Liver (tissue), 9 donors: ENCODE measurements around the gene RSPH6A. TPM values are rescaled to one million over a fixed set of nuclear protein-coding genes. Genes with fewer than 3 reads are reported as not detected.
A peak's percentile ranks its signal among the peaks of the same experiment; 100 is the strongest.

ENCODE experiments used
- DNase-seq: peaks from one replicate; pipeline ENCODE4 v3.0.0-alpha.2; 2017; ENCODE audit warnings: low spot score
- H3K27ac ChIP-seq, 2 donors: one replicate each; pipeline ENCODE4 v1.7.0; 2013; ENCODE audit warnings: inconsistent platforms in 2 of 2, low read length in 2 of 2, control low read depth in 1 of 2, low read depth in 1 of 2, mild to moderate bottlenecking in 1 of 2
- H3K27me3 ChIP-seq, 4 donors: one replicate each; pipeline versions ENCODE4 v1.6.1 to v1.7.0; 2013; ENCODE audit warnings: low read length in 3 of 4, inconsistent platforms in 1 of 4, mild to moderate bottlenecking in 1 of 4, moderate library complexity in 1 of 4; ENCODE audit not compliant: control insufficient read depth in 4 of 4, insufficient read depth in 4 of 4
- H3K36me3 ChIP-seq, 4 donors: one replicate each; pipeline versions ENCODE4 v1.6.1 to v1.7.0; 2013; ENCODE audit warnings: low read length in 3 of 4, mild to moderate bottlenecking in 3 of 4, low read depth in 1 of 4, moderate library complexity in 1 of 4; ENCODE audit not compliant: control insufficient read depth in 4 of 4, insufficient read depth in 3 of 4
- H3K4me1 ChIP-seq, 4 donors: one replicate each; pipeline versions ENCODE4 v1.6.1 to v1.7.0; 2013; ENCODE audit warnings: low read length in 3 of 4, mild to moderate bottlenecking in 3 of 4, moderate library complexity in 1 of 4; ENCODE audit not compliant: control insufficient read depth in 4 of 4, insufficient read depth in 4 of 4
- H3K4me3 ChIP-seq, 3 donors: one replicate each; pipeline versions ENCODE4 v1.6.1 to v1.7.0; 2013; ENCODE audit warnings: low read length in 3 of 3, control low read depth in 1 of 3, low read depth in 1 of 3, mild to moderate bottlenecking in 1 of 3
- H3K9ac ChIP-seq, 2 donors: one replicate each; pipeline ENCODE4 v1.7.0; 2013; ENCODE audit warnings: low read length in 2 of 2, mild to moderate bottlenecking in 2 of 2, moderate library complexity in 2 of 2, control low read depth in 1 of 2, low read depth in 1 of 2
- H3K9me3 ChIP-seq, 4 donors: one replicate each; pipeline versions ENCODE4 v1.6.1 to v1.7.0; 2013; ENCODE audit warnings: low read length in 3 of 4; ENCODE audit not compliant: control insufficient read depth in 4 of 4
- CTCF ChIP-seq: fragments of 150-350 bp; IDR thresholded peaks from 2 replicates; pipeline ENCODE4 v1.5.1; 2017; ENCODE audit warnings: improper control_type of control experiment, low read depth, low read length; ENCODE audit not compliant: missing input control
- EGR1 ChIP-seq, 2 donors: IDR thresholded peaks; 2 replicates each; pipeline ENCODE4 v1.6.1; 2016 to 2018; ENCODE audit warnings: antibody characterized with exemption in 2 of 2, low read depth in 2 of 2
- FOXA1 ChIP-seq: IDR thresholded peaks from 2 replicates; pipeline ENCODE4 v1.6.1; 2016; ENCODE audit warnings: antibody characterized with exemption
- HNF4A ChIP-seq, 2 donors: conservative IDR thresholded peaks; 2 replicates each; pipeline ENCODE4 v1.6.1; 2016; ENCODE audit warnings: antibody characterized with exemption in 2 of 2, mild to moderate bottlenecking in 2 of 2
- JUND ChIP-seq, 2 donors: IDR thresholded peaks; 2 replicates each; pipeline ENCODE4 v1.6.1; 2016; ENCODE audit warnings: antibody characterized with exemption in 2 of 2
- REST ChIP-seq: IDR thresholded peaks from 2 replicates; pipeline ENCODE4 v1.6.1; 2016; ENCODE audit warnings: antibody characterized with exemption, mild to moderate bottlenecking
- RXRA ChIP-seq, 2 donors: IDR thresholded peaks; 2 replicates each; pipeline ENCODE4 v1.6.1; 2017 to 2018; ENCODE audit warnings: antibody characterized with exemption in 2 of 2, mild to moderate bottlenecking in 1 of 2
- SP1 ChIP-seq: IDR thresholded peaks from 2 replicates; pipeline ENCODE4 v1.6.1; 2018; ENCODE audit warnings: antibody characterized with exemption, mild to moderate bottlenecking
- YY1 ChIP-seq: IDR thresholded peaks from 2 replicates; pipeline ENCODE4 v1.6.1; 2016; ENCODE audit warnings: antibody characterized with exemption, mild to moderate bottlenecking
- WGBS: extraction: QIAGEN DNeasy Blood & Tissue Kit; methylation state at CpG from one replicate; pipeline ENCODE4 v1.1.7; 2013; 5-methylcytosine and 5-hydroxymethylcytosine counted together
- polyA plus RNA-seq, 2 donors: library from polyadenylated mRNA; stranded (reverse) in 1 of 2; unstranded in 1 of 2; fragments of 200-250 nt in 1 of 2; fragments of >200 nt in 1 of 2; fragmentation: Nextera tagmentation in 1 of 2; extraction: Ambion mirVana in 1 of 2; gene quantifications; one replicate each; pipeline versions ENCODE4 v1.2.1 to v1.2.3, GENCODE V29; 2013 to 2015
- total RNA-seq, 2 donors: library from RNA; depleted of rRNA; stranded (reverse); fragments of >200 nt; gene quantifications; one replicate each; pipeline ENCODE4 v1.2.3, GENCODE V29; 2014
- donor health status: healthy.
- donor health status: healthy.
- donor health status: healthy.
- donor health status: healthy.
- donor health status: healthy.

The RSPH6A gene
- total and polyA plus RNA-seq, 4 donors, result 0.08 TPM; not detected in 3

GRCh38 chr19:45862271-45862563, 47.1 kb upstream of the RSPH6A start:
- DNase-seq, result no peak
- H3K4me1 ChIP-seq, result peaks cover 4 to 44% (median 29%) of the 10 kb centered on the region in 4 donors
- H3K4me3 ChIP-seq, result peak overlapping the region; percentile 82 to 99 (median 91)
- no peaks in the 10 kb centered on the region for H3K27me3 ChIP-seq
- TF ChIP-seq RXRA (IDR thresholded peaks at IDR 0.05) (no peak), EGR1 (IDR thresholded peaks at IDR 0.05; ENCODE audit: low read depth in 2 of 2) (no peak), REST (no peak), FOXA1 (no peak), HNF4A (conservative IDR thresholded peaks at IDR 0.05) (no peak)
- peak overlapping the region; percentile 82 to 93 for H3K27ac ChIP-seq
- no peaks in the 10 kb centered on the region for H3K9me3 ChIP-seq
- H3K36me3 ChIP-seq, result peaks cover 0 to 3% (median 1%) of the 10 kb centered on the region in 4 donors
- peak overlapping the region; percentile 64 to 79 for H3K9ac ChIP-seq
- 1% methylated on average over 11 of the region's 11 CpGs for WGBS

GRCh38 chr19:45860359-45861259, 45.5 kb upstream of the RSPH6A start:
- Histone ChIP-seq H3K27me3 (no peaks in the 10 kb centered on the region), H3K4me1 (peaks cover 2 to 29% (median 21%) of the 10 kb centered on the region in 4 donors), H3K9ac (no peak overlapping the region), H3K9me3 (no peaks in the 10 kb centered on the region), H3K4me3 (no peak overlapping the region), H3K27ac (peak overlapping the region; percentile 13 to 32), H3K36me3 (peaks cover 0 to 8% (median 2%) of the 10 kb centered on the region in 4 donors)
- TF ChIP-seq SP1, result no peak
- no peak for DNase-seq
- 71% methylated on average over 15 of the region's 15 CpGs for WGBS

GRCh38 chr19:45854167-45854778, 39.2 kb upstream of the RSPH6A start:
- DNase-seq, result no peak
- TF ChIP-seq CTCF (no peak), JUND (IDR thresholded peaks at IDR 0.05) (no peak), SP1 (no peak), REST (no peak), YY1 (no peak), EGR1 (IDR thresholded peaks at IDR 0.05; ENCODE audit: low read depth in 2 of 2) (no peak)
- no peaks in the 10 kb centered on the region for H3K9me3 ChIP-seq
- peaks cover 6 to 49% (median 42%) of the 10 kb centered on the region in 4 donors for H3K36me3 ChIP-seq
- no peak overlapping the region for H3K4me3 ChIP-seq
- H3K4me1 ChIP-seq, result no peaks in the 10 kb centered on the region
- H3K27ac ChIP-seq, result no peak overlapping the region
- no peaks in the 10 kb centered on the region for H3K27me3 ChIP-seq
- no peak overlapping the region for H3K9ac ChIP-seq
- WGBS, result 97% methylated on average over 16 of the region's 16 CpGs
